ENCODE results near the gene ZNF532.

ZNF532 gene

GRCh38 chr18:58927659-58928058 is 63.0 kb downstream of the ZNF532 start:
- Histone ChIP-seq H4K20me1 (ENCODE audit: insufficient read depth, low read length) (no peaks in the 10 kb centered on the region), H3K4me3 (ENCODE audit: low read depth, low read length, poor library complexity, severe bottlenecking) (no peak overlapping the region), H3K27ac (ENCODE audit: low read depth, low read length, poor library complexity, severe bottlenecking) (peak overlapping the region; percentile 49), H3K9ac (ENCODE audit: low read length) (no peak overlapping the region), H3K36me3 (ENCODE audit: insufficient read depth, low read length) (peaks cover 52% of the 10 kb centered on the region), H3F3A (ENCODE audit: insufficient read depth, low read length) (no peaks in the 10 kb centered on the region), H3K9me2 (ENCODE audit: low read depth, low read length) (no peaks in the 10 kb centered on the region), H3K79me2 (ENCODE audit: insufficient read depth, low read length) (peaks cover 93% of the 10 kb centered on the region), H2AFZ (ENCODE audit: low read length) (no peak overlapping the region), H3K4me2 (ENCODE audit: low read length) (peak overlapping the region; percentile 51; the same call in 1 of the 2 replicates), H3K4me1 (ENCODE audit: insufficient read depth, low read length, severe bottlenecking) (peaks cover 44% of the 10 kb centered on the region), H3K9me3 (ENCODE audit: low read length) (peaks cover 2% of the 10 kb centered on the region; the same call in 1 of the 2 replicates), H3K27me3 (ENCODE audit: insufficient read depth, low read length) (no peaks in the 10 kb centered on the region)
- no peak for TF ChIP-seq CTCF (IDR thresholded peaks at IDR 0.05; ENCODE audit: low read length)
- TF ChIP-seq EZH2 (IDR thresholded peaks at IDR 0.05; ENCODE audit: borderline replicate concordance, low read length) = no peak

GRCh38 chr18:58928386-58928785 is 63.7 kb downstream of the ZNF532 start:
- Histone ChIP-seq H3K27ac (ENCODE audit: low read depth, low read length, poor library complexity, severe bottlenecking) (peak overlapping the region; percentile 49), H3K4me2 (ENCODE audit: low read length) (peak overlapping the region; percentile 51), H3K4me1 (ENCODE audit: insufficient read depth, low read length, severe bottlenecking) (peaks cover 44% of the 10 kb centered on the region), H3K4me3 (ENCODE audit: low read depth, low read length, poor library complexity, severe bottlenecking) (peak overlapping the region; percentile 28), H2AFZ (ENCODE audit: low read length) (no peak overlapping the region), H3K27me3 (ENCODE audit: insufficient read depth, low read length) (no peaks in the 10 kb centered on the region), H3F3A (ENCODE audit: insufficient read depth, low read length) (no peaks in the 10 kb centered on the region), H3K9me2 (ENCODE audit: low read depth, low read length) (no peaks in the 10 kb centered on the region), H3K9ac (ENCODE audit: low read length) (peak overlapping the region; percentile 34; the same call in 1 of the 2 replicates), H4K20me1 (ENCODE audit: insufficient read depth, low read length) (no peaks in the 10 kb centered on the region), H3K9me3 (ENCODE audit: low read length) (peaks cover under 1% of the 10 kb centered on the region; the same call in 1 of the 2 replicates), H3K36me3 (ENCODE audit: insufficient read depth, low read length) (peaks cover 44% of the 10 kb centered on the region), H3K79me2 (ENCODE audit: insufficient read depth, low read length) (peaks cover 93% of the 10 kb centered on the region)
- TF ChIP-seq CTCF (IDR thresholded peaks at IDR 0.05; ENCODE audit: low read length) (no peak), EZH2 (IDR thresholded peaks at IDR 0.05; ENCODE audit: borderline replicate concordance, low read length) (no peak)

GRCh38 chr18:58929206-58929605 is 64.5 kb downstream of the ZNF532 start:
- no peaks in the 10 kb centered on the region for H3F3A ChIP-seq (ENCODE audit: insufficient read depth, low read length)
- peaks cover 41% of the 10 kb centered on the region for H3K36me3 ChIP-seq (ENCODE audit: insufficient read depth, low read length)
- H3K9me2 ChIP-seq (ENCODE audit: low read depth, low read length) = no peaks in the 10 kb centered on the region
- H3K4me2 ChIP-seq (ENCODE audit: low read length) = peak overlapping the region; percentile 51; the same call in 1 of the 2 replicates
- TF ChIP-seq CTCF (IDR thresholded peaks at IDR 0.05; ENCODE audit: low read length) (no peak), EZH2 (IDR thresholded peaks at IDR 0.05; ENCODE audit: borderline replicate concordance, low read length) (no peak)
- H4K20me1 ChIP-seq (ENCODE audit: insufficient read depth, low read length) = no peaks in the 10 kb centered on the region
- H3K4me3 ChIP-seq (ENCODE audit: low read depth, low read length, poor library complexity, severe bottlenecking) = no peak overlapping the region
- peaks cover 90% of the 10 kb centered on the region for H3K79me2 ChIP-seq (ENCODE audit: insufficient read depth, low read length)
- peaks cover 44% of the 10 kb centered on the region for H3K4me1 ChIP-seq (ENCODE audit: insufficient read depth, low read length, severe bottlenecking)
- H3K27me3 ChIP-seq (ENCODE audit: insufficient read depth, low read length) = no peaks in the 10 kb centered on the region
- no peaks in the 10 kb centered on the region; the same call in 1 of the 2 replicates for H3K9me3 ChIP-seq (ENCODE audit: low read length)
- H2AFZ ChIP-seq (ENCODE audit: low read length) = no peak overlapping the region
- peak overlapping the region; percentile 49 for H3K27ac ChIP-seq (ENCODE audit: low read depth, low read length, poor library complexity, severe bottlenecking)
- peak overlapping the region; percentile 22; the same call in 1 of the 2 replicates for H3K9ac ChIP-seq (ENCODE audit: low read length)

All from OCI-LY1 (cell line).